PFSK-1 (cell line): ENCODE data around the gene KRTAP8-1.

Source experiments
- FOXP2 ChIP-seq: optimal IDR thresholded peaks from 2 replicates; pipeline ENCODE3; 2011; ENCODE audit warnings: borderline replicate concordance, control low read depth, inconsistent platforms; ENCODE audit not compliant: insufficient read depth; ENCODE audit errors: extremely low read length, extremely low read depth
- POLR2AphosphoS5 ChIP-seq: IDR thresholded peaks from 2 replicates; pipeline ENCODE4 v1.6.1; 2012; ENCODE audit warnings: low read depth, mild to moderate bottlenecking, control low read depth, low read length, moderate library complexity
- SIN3A ChIP-seq: IDR thresholded peaks from 2 replicates; pipeline ENCODE4 v1.6.1; 2012; ENCODE audit warnings: mild to moderate bottlenecking, low read length, moderate library complexity, borderline replicate concordance; ENCODE audit not compliant: insufficient read depth
- TAF1 ChIP-seq: IDR thresholded peaks from 2 replicates; pipeline ENCODE4 v1.6.1; 2012; ENCODE audit warnings: low read length, control low read depth, borderline replicate concordance; ENCODE audit not compliant: insufficient read depth
- TF ChIP-seq, protein P1 (sequence below), 2 experiments: IDR thresholded peaks; 2 replicates each; pipeline versions ENCODE4 v1.6.1 to v1.8.0; 2011 to 2012; ENCODE audit warnings: low read depth in 2 of 2, low read length in 2 of 2, control low read depth in 1 of 2, inconsistent platforms in 1 of 2, mild to moderate bottlenecking in 1 of 2, moderate library complexity in 1 of 2; ENCODE audit not compliant: insufficient read depth in 1 of 2

KRTAP8-1 gene

GRCh38 chr21:30779249-30779648 is 33.8 kb downstream of the KRTAP8-1 start:
- TF ChIP-seq SIN3A (no peak), FOXP2 (no peak), TAF1 (no peak), POLR2AphosphoS5 (no peak)
- TF ChIP-seq, protein P1, sequence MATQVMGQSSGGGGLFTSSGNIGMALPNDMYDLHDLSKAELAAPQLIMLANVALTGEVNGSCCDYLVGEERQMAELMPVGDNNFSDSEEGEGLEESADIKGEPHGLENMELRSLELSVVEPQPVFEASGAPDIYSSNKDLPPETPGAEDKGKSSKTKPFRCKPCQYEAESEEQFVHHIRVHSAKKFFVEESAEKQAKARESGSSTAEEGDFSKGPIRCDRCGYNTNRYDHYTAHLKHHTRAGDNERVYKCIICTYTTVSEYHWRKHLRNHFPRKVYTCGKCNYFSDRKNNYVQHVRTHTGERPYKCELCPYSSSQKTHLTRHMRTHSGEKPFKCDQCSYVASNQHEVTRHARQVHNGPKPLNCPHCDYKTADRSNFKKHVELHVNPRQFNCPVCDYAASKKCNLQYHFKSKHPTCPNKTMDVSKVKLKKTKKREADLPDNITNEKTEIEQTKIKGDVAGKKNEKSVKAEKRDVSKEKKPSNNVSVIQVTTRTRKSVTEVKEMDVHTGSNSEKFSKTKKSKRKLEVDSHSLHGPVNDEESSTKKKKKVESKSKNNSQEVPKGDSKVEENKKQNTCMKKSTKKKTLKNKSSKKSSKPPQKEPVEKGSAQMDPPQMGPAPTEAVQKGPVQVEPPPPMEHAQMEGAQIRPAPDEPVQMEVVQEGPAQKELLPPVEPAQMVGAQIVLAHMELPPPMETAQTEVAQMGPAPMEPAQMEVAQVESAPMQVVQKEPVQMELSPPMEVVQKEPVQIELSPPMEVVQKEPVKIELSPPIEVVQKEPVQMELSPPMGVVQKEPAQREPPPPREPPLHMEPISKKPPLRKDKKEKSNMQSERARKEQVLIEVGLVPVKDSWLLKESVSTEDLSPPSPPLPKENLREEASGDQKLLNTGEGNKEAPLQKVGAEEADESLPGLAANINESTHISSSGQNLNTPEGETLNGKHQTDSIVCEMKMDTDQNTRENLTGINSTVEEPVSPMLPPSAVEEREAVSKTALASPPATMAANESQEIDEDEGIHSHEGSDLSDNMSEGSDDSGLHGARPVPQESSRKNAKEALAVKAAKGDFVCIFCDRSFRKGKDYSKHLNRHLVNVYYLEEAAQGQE (IDR thresholded peaks at IDR 0.05; ENCODE audit: insufficient read depth in 1 of 2, low read depth in 2 of 2, low read length in 2 of 2), result no peak

DNA sequence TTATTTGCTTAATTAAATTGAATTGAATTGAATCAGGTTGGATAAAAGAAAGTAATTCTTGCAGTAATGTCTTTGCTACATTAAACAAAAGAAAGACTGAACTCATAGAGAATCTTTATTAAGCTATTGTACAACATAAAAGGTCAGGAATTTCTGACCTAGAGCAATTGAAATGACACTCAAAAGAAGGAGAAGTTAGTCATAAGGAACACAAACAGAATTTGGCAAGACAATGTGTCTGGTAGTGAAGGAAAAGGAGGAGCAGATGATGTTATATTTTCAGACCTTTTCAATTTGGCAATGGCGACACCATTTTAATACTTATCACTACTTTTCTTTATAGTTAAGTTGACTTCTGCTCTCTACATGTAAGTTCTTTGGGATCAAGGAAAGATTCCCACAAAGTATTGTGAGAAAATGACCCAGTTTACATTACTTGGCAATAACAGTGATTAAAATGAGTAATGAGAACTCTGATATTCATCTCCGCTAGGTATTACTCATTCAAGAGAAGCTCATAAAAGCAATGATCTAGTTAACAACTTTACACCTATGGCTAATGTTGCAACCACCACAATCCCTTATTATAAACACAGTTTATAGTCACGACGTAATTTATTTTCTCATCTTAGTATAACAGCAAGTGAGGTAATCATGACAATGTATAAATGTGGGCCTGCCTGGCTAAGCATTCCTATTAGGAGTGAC is 43.2 kb downstream of the KRTAP8-1 start:
- no peak for TF ChIP-seq TAF1
- TF ChIP-seq POLR2AphosphoS5, result no peak
- no peak for TF ChIP-seq FOXP2
- TF ChIP-seq, protein P1 (IDR thresholded peaks at IDR 0.05; ENCODE audit: insufficient read depth in 1 of 2, low read depth in 2 of 2, low read length in 2 of 2), result no peak
- no peak for TF ChIP-seq SIN3A
